GM13977 (cell line): ENCODE results near the gene FRMD1.

Source experiments
- DNase-seq: peaks from one replicate; pipeline ENCODE4 v3.0.0; 2012; ENCODE audit warnings: low spot score
- CTCF ChIP-seq: IDR thresholded peaks from 2 replicates; pipeline ENCODE4 v1.5.1; 2012; ENCODE audit warnings: mild to moderate bottlenecking, control low read depth; ENCODE audit not compliant: insufficient read depth; ENCODE audit errors: extremely low read depth, missing control alignments
- in situ Hi-C: fragments of 300-500 bp; cut with MboI; formaldehyde crosslinking; loops from one replicate; pipeline ENCODE4 v1.12.0; 2022; ENCODE audit warnings: low sequenced_read_pairs, low pct_unique_long_range_greater_than_20kb, mixed read lengths, inconsistent platforms; ENCODE audit not compliant: unreplicated experiment

Gene FRMD1

GRCh38 chr6:168025831-168026710, 52.9 kb downstream of the FRMD1 start:
- in situ Hi-C loops, result no loop called here

GRCh38 chr6:168024951-168025510, 54.0 kb downstream of the FRMD1 start:
- in situ Hi-C loops, result no loop called here
- no peak for TF ChIP-seq CTCF
- DNase-seq, result no peak

More at GRCh38 chr6:168025831-168026710, 52.9 kb downstream of the FRMD1 start:
- no peak for DNase-seq
- no peak for TF ChIP-seq CTCF

- in situ Hi-C loops, result no loop called here
- no peak for TF ChIP-seq CTCF
- DNase-seq, result no peak
Measured at GRCh38 chr6:168022488-168023321, 56.3 kb downstream of the FRMD1 start.

GRCh38 chr6:168021581-168021980, 57.4 kb downstream of the FRMD1 start:
- DNase-seq, result no peak
- in situ Hi-C loops, result no loop called here

GRCh38 chr6:168020242-168020641, 58.8 kb downstream of the FRMD1 start:
- TF ChIP-seq CTCF, result no peak
- DNase-seq, result no peak
- in situ Hi-C loops, result no loop called here

More at GRCh38 chr6:168021581-168021980, 57.4 kb downstream of the FRMD1 start:
- TF ChIP-seq CTCF, result no peak

- DNase-seq, result no peak
- in situ Hi-C loops, result no loop called here
- no peak for TF ChIP-seq CTCF
Measured at GRCh38 chr6:168018664-168019063, 60.3 kb downstream of the FRMD1 start.
